IMR-90 (cell line): ENCODE data around the gene CPHXL2. TPM values are rescaled to one million over a fixed set of nuclear protein-coding genes. Genes with fewer than 3 reads are reported as not detected.

Experiments
- ATAC-seq: fragments of 200-7000 bp; cut with Tn5 transposase; 2 replicates; pipeline ENCODE4 v1.9.1; 2020; ENCODE audit warnings: low read depth, mild to moderate bottlenecking, moderate library complexity
- BruUV-seq: library from RNA; stranded (reverse); fragments of 400-500 nt; replicated peaks from 2 replicates; lab custom pipeline; 2021; lab: Mats Ljungman, UMichigan
- CTCF ChIA-PET: fragments of 300-600 bp; formaldehyde crosslinking; extraction: SDS; loops from one replicate; lab custom pipeline; 2021; ENCODE audit warnings: antibody characterized with exemption; lab: Yijun Ruan, JAX
- POLR2A ChIA-PET: fragments of 300-600 bp; sonication (Branson Sonifier 250); formaldehyde crosslinking; loops from one replicate; lab custom pipeline; 2022; ENCODE audit warnings: antibody characterized with exemption; ENCODE audit not compliant: unreplicated experiment; lab: Charles Lee
- DNase-seq: peaks from one replicate; pipeline ENCODE4 v3.0.0; 2013
- H2AFZ ChIP-seq: replicated peaks from 2 replicates; pipeline ENCODE3; 2013; ENCODE audit warnings: low read length, mild to moderate bottlenecking; ENCODE audit not compliant: poor library complexity
- H2AK5ac ChIP-seq: 2 replicates; pipeline ENCODE4 v1.6.1; 2013; ENCODE audit warnings: low read depth, low read length, inconsistent platforms
- H2AK9ac ChIP-seq: replicated peaks from 2 replicates; pipeline ENCODE3; 2013; ENCODE audit warnings: mild to moderate bottlenecking, low read depth, low read length, moderate library complexity; ENCODE audit not compliant: poor library complexity
- H2BK120ac ChIP-seq: 2 replicates; pipeline ENCODE4 v1.6.1; 2013; ENCODE audit warnings: low read depth, low read length, inconsistent platforms
- H2BK15ac ChIP-seq: 3 replicates; pipeline ENCODE4 v1.6.1; 2013; ENCODE audit warnings: low read depth, low read length, inconsistent platforms
- H2BK20ac ChIP-seq: 2 replicates; pipeline ENCODE4 v1.6.1; 2013; ENCODE audit warnings: low read depth, mild to moderate bottlenecking, inconsistent platforms, low read length, moderate library complexity
- H2BK5ac ChIP-seq: 2 replicates; pipeline ENCODE4 v1.6.1; 2013; ENCODE audit warnings: mild to moderate bottlenecking, low read depth, low read length, inconsistent platforms; ENCODE audit not compliant: poor library complexity, severe bottlenecking
- H3K14ac ChIP-seq: replicated peaks from 2 replicates; pipeline ENCODE4 v1.6.1; 2013; ENCODE audit warnings: low read depth, low read length, inconsistent platforms
- H3K18ac ChIP-seq: 2 replicates; pipeline ENCODE4 v1.6.1; 2013; ENCODE audit warnings: low read depth, low read length, control low read depth
- H3K23ac ChIP-seq: 2 replicates; pipeline ENCODE4 v1.6.1; 2013; ENCODE audit warnings: low read depth, low read length, inconsistent platforms
- H3K27ac ChIP-seq: 2 replicates; pipeline ENCODE4 v1.5.1; 2013; ENCODE audit warnings: mild to moderate bottlenecking, control low read depth, low read length; ENCODE audit not compliant: insufficient read depth
- H3K27me3 ChIP-seq: 2 replicates; pipeline ENCODE4 v1.6.1; 2013; ENCODE audit warnings: low read length; ENCODE audit not compliant: control insufficient read depth, insufficient read depth
- H3K36me3 ChIP-seq: 2 replicates; pipeline ENCODE4 v1.6.1; 2013; ENCODE audit warnings: low read length, mixed read lengths; ENCODE audit not compliant: control insufficient read depth, insufficient read depth
- H3K4ac ChIP-seq: 2 replicates; pipeline ENCODE4 v1.6.1; 2013; ENCODE audit warnings: low read depth, low read length, inconsistent platforms
- H3K4me1 ChIP-seq: 2 replicates; pipeline ENCODE4 v1.6.1; 2013; ENCODE audit warnings: low read length, mixed read lengths; ENCODE audit not compliant: control insufficient read depth, insufficient read depth
- H3K4me2 ChIP-seq: 2 replicates; pipeline ENCODE4 v1.6.1; 2013; ENCODE audit warnings: low read depth, mild to moderate bottlenecking, control low read depth, low read length, moderate library complexity
- H3K4me3 ChIP-seq: 2 replicates; pipeline ENCODE4 v1.5.1; 2013; ENCODE audit warnings: low read depth, mild to moderate bottlenecking, control low read depth, low read length, moderate library complexity; ENCODE audit not compliant: insufficient read depth
- H3K56ac ChIP-seq: 2 replicates; pipeline ENCODE4 v1.6.1; 2013; ENCODE audit warnings: low read length, inconsistent platforms; ENCODE audit not compliant: insufficient read depth; ENCODE audit errors: extremely low read depth
- H3K79me1 ChIP-seq, 2 experiments: 2 replicates each; pipeline ENCODE4 v1.6.1; 2013; ENCODE audit warnings: low read length in 2 of 2, inconsistent platforms in 1 of 2, low read depth in 1 of 2
- H3K9ac ChIP-seq: 2 replicates; pipeline ENCODE4 v1.6.1; 2013; ENCODE audit warnings: low read depth, low read length, control low read depth
- H3K9me1 ChIP-seq: 2 replicates; pipeline ENCODE4 v1.6.1; 2013; ENCODE audit warnings: low read length, inconsistent platforms; ENCODE audit not compliant: insufficient read depth
- H3K9me3 ChIP-seq: 2 replicates; pipeline ENCODE4 v1.6.1; 2013; ENCODE audit warnings: low read length; ENCODE audit not compliant: control insufficient read depth, insufficient read depth
- H4K20me1 ChIP-seq: 2 replicates; pipeline ENCODE4 v1.6.1; 2013; ENCODE audit warnings: low read length, inconsistent platforms; ENCODE audit not compliant: insufficient read depth
- H4K5ac ChIP-seq: 2 replicates; pipeline ENCODE4 v1.6.1; 2013; ENCODE audit warnings: mild to moderate bottlenecking, low read depth, low read length, control low read depth
- H4K8ac ChIP-seq, 2 experiments: 2 replicates each; pipeline ENCODE4 v1.6.1; 2013; ENCODE audit warnings: low read depth in 2 of 2, low read length in 2 of 2, control low read depth in 1 of 2, inconsistent platforms in 1 of 2
- H4K91ac ChIP-seq: 2 replicates; pipeline ENCODE4 v1.6.1; 2013; ENCODE audit warnings: low read depth, low read length, inconsistent platforms; ENCODE audit not compliant: insufficient read depth
- CHD1 ChIP-seq: IDR thresholded peaks from 2 replicates; pipeline ENCODE4 v1.6.1; 2012; ENCODE audit warnings: low read depth, low read length, improper control_type of control experiment
- CTCF ChIP-seq: conservative IDR thresholded peaks from 2 replicates; pipeline ENCODE4 v1.5.1; 2012; ENCODE audit warnings: mild to moderate bottlenecking, low read depth, low read length, improper control_type of control experiment
- FOS ChIP-seq: fragments of 150-350 bp; IDR thresholded peaks from 2 replicates; pipeline ENCODE4 v1.6.1; 2016; ENCODE audit warnings: low read depth, low read length
- MAZ ChIP-seq: IDR thresholded peaks from 2 replicates; pipeline ENCODE4 v1.6.1; 2012; ENCODE audit warnings: low read depth, mild to moderate bottlenecking, low read length, improper control_type of control experiment, moderate library complexity, borderline replicate concordance
- MXI1 ChIP-seq: IDR thresholded peaks from 2 replicates; pipeline ENCODE4 v1.6.1; 2012; ENCODE audit warnings: low read depth, mild to moderate bottlenecking, low read length, moderate library complexity, borderline replicate concordance
- NFE2L2 ChIP-seq: fragments of 150-350 bp; IDR thresholded peaks from 2 replicates; pipeline ENCODE4 v1.6.1; 2016; ENCODE audit warnings: low read depth, mild to moderate bottlenecking, low read length
- RAD21 ChIP-seq: IDR thresholded peaks from 2 replicates; pipeline ENCODE4 v1.6.1; 2012; ENCODE audit warnings: low read length, improper control_type of control experiment
- RCOR1 ChIP-seq: IDR thresholded peaks from 2 replicates; pipeline ENCODE4 v1.6.1; 2012; ENCODE audit warnings: mild to moderate bottlenecking, low read length, improper control_type of control experiment; ENCODE audit not compliant: insufficient replicate concordance
- WGBS, 2 experiments: methylation state at CpG; one replicate each; pipeline versions ENCODE4 v1.1.5 to v1.1.7; 2013; ENCODE audit warnings: missing lambda C conversion rate in 2 of 2; ENCODE audit not compliant: insufficient read length in 1 of 2; ENCODE audit errors: extremely low coverage in 2 of 2; 5-methylcytosine and 5-hydroxymethylcytosine counted together
- dilution Hi-C: fragments of 300-500 bp; cut with HindIII; formaldehyde crosslinking; loops from one replicate; pipeline ENCODE4 v1.14.3; 2018; ENCODE audit warnings: low sequenced_read_pairs; ENCODE audit not compliant: unreplicated experiment
- in situ Hi-C: fragments of 300-500 bp; cut with MboI; formaldehyde crosslinking; loops from 3 replicates; pipeline ENCODE4 v1.14.3; 2019; ENCODE audit warnings: low sequenced_read_pairs, inconsistent platforms, mixed read lengths
- intact Hi-C: fragments of 100-400 bp; cut with micrococcal nuclease; formaldehyde crosslinking; loops from 2 replicates; pipeline ENCODE4 v1.10.0; 2022
- polyA plus RNA-seq, 3 experiments: library from polyadenylated mRNA; depleted of rRNA; stranded (reverse); fragments of >200 nt; gene quantifications; 2 replicates each; pipeline ENCODE4 v1.2.3, GENCODE V29; 2012; ENCODE audit warnings: low replicate concordance in 1 of 3
- total RNA-seq: library from RNA; depleted of rRNA; stranded (reverse); fragments of >200 nt; gene quantifications from 2 replicates; pipeline ENCODE4 v1.2.3, GENCODE V29; 2012
- TF ChIP-seq, protein P1 (sequence below): fragments of 150-350 bp; IDR thresholded peaks from 2 replicates; pipeline ENCODE4 v1.6.1; 2016; ENCODE audit warnings: low read depth, mild to moderate bottlenecking, low read length, moderate library complexity, borderline replicate concordance

The CPHXL2 gene
- total and polyA plus RNA-seq, 2 of the 4 experiments (the other 2 are of a cell fraction) = not detected

DNA sequence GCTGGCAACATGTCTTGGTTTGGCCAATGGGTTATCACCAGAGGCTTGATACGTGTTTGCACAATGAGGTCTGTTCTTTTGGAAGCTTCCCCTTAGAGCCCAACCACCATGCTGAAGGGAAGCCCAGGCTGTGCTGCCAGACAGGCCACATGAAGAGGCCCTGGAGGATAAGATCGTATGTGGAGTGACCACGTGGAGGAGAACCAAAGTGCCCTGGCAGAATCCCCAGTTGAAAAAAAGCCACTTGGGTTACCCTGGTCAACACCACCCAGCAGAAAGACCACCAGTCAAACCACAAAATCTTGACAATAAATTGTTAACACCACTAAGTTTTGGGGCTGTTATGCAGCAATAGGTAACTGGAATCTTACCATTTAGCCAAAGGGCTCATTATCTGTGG, 46.8 kb downstream of the CPHXL2 start:
- no peak overlapping the region for H2BK15ac ChIP-seq
- no peak overlapping the region for H4K91ac ChIP-seq
- H3K56ac ChIP-seq = no peak overlapping the region
- ChIA-PET POLR2A (no interaction called here), CTCF (interaction anchor here (0.6 kb wide), 1 partner anchor 9 kb away, joined by 3 read pairs; no protein-coding TSS in a partner anchor)
- no peak overlapping the region for H2AK5ac ChIP-seq
- H3K4me3 ChIP-seq = no peak overlapping the region
- no TSS peak for BruUV-seq
- TF ChIP-seq CHD1 (no peak), NFE2L2 (no peak), MXI1 (no peak), RCOR1 (no peak), FOS (no peak), CTCF (no peak), RAD21 (no peak), MAZ (no peak)
- TF ChIP-seq, protein P1, sequence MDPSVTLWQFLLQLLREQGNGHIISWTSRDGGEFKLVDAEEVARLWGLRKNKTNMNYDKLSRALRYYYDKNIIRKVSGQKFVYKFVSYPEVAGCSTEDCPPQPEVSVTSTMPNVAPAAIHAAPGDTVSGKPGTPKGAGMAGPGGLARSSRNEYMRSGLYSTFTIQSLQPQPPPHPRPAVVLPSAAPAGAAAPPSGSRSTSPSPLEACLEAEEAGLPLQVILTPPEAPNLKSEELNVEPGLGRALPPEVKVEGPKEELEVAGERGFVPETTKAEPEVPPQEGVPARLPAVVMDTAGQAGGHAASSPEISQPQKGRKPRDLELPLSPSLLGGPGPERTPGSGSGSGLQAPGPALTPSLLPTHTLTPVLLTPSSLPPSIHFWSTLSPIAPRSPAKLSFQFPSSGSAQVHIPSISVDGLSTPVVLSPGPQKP = no peak
- in situ Hi-C loops (no loop called here), intact Hi-C loops (no loop called here), dilution Hi-C loops (no loop called here)
- no peak overlapping the region for H2BK5ac ChIP-seq
- H4K20me1 ChIP-seq = no peaks in the 10 kb centered on the region
- no peak overlapping the region for H4K8ac ChIP-seq
- H3K4me1 ChIP-seq = no peaks in the 10 kb centered on the region
- H3K9me3 ChIP-seq = no peaks in the 10 kb centered on the region
- H4K5ac ChIP-seq = no peak overlapping the region
- no peak overlapping the region for H2BK20ac ChIP-seq
- H3K9me1 ChIP-seq = no peaks in the 10 kb centered on the region
- no peak overlapping the region for H3K14ac ChIP-seq
- H2AK9ac ChIP-seq = no peak overlapping the region
- no peak overlapping the region for H3K23ac ChIP-seq
- no peaks in the 10 kb centered on the region; a peak in 1 of 4 replicates for H3K79me1 ChIP-seq
- H3K4me2 ChIP-seq = no peak overlapping the region
- no peak for DNase-seq
- no peak overlapping the region for H3K4ac ChIP-seq
- H3K18ac ChIP-seq = no peak overlapping the region
- no CpG with 5 or more reads among the region's 3 CpGs for WGBS, 2 experiments
- no peak overlapping the region for H2AFZ ChIP-seq
- H3K36me3 ChIP-seq = peaks cover 75% of the 10 kb centered on the region
- H3K27me3 ChIP-seq = no peaks in the 10 kb centered on the region
- H3K27ac ChIP-seq = no peak overlapping the region
- no peak overlapping the region for H3K9ac ChIP-seq
- no peak for ATAC-seq
- no peak overlapping the region for H2BK120ac ChIP-seq
